ENCODE measurements around the gene FASN. TPM values are rescaled to one million over a fixed set of nuclear protein-coding genes. Genes with fewer than 3 reads are reported as not detected.
"Not testable (repeated sequence)": the region's sequence is repeated elsewhere in the genome, so short reads cannot be mapped to it uniquely, and the experiment has no call there.

The FASN gene
- total and polyA plus RNA-seq, 2 of the 4 experiments (the other 2 are of a cell fraction) = 12.4 to 56.0 TPM

- CTCF ChIA-PET; H4K5ac ChIP-seq (ENCODE audit: low read depth, low read length): not testable (repeated sequence)
- H2BK5ac ChIP-seq (ENCODE audit: low read depth, low read length, poor library complexity, severe bottlenecking) = peak overlapping the region; percentile 52
Observed at GRCh38 chr17:82133166-82133953, 35.3 kb upstream of the FASN start.

More at GRCh38 chr17:82133166-82133953, 35.3 kb upstream of the FASN start:
- H3K4me3 ChIP-seq (ENCODE audit: insufficient read depth, low read depth, low read length); in situ Hi-C loops (cut with MboI; ENCODE audit: low sequenced_read_pairs); H3K79me1 ChIP-seq (ENCODE audit: low read depth in 1 of 2, low read length in 2 of 2); H3K56ac ChIP-seq (ENCODE audit: extremely low read depth, insufficient read depth, low read length); H3K9me3 ChIP-seq (ENCODE audit: control insufficient read depth, insufficient read depth, low read length); H3K9ac ChIP-seq (ENCODE audit: low read depth, low read length); H3K36me3 ChIP-seq (ENCODE audit: control insufficient read depth, insufficient read depth, low read length); H2AFZ ChIP-seq (replicated peaks; ENCODE audit: low read length, poor library complexity); dilution Hi-C loops (cut with HindIII; ENCODE audit: low sequenced_read_pairs, unreplicated experiment); H3K4me1 ChIP-seq (ENCODE audit: control insufficient read depth, insufficient read depth, low read length); H4K20me1 ChIP-seq (ENCODE audit: insufficient read depth, low read length); H3K27me3 ChIP-seq (ENCODE audit: control insufficient read depth, insufficient read depth, low read length); H2AK9ac ChIP-seq (replicated peaks; ENCODE audit: low read depth, low read length, poor library complexity); H3K4me2 ChIP-seq (ENCODE audit: low read depth, low read length); intact Hi-C loops (cut with micrococcal nuclease); BruUV-seq (replicated peaks); H3K23ac ChIP-seq (ENCODE audit: low read depth, low read length); H3K9me1 ChIP-seq (ENCODE audit: insufficient read depth, low read length); POLR2A ChIA-PET (ENCODE audit: unreplicated experiment); H4K91ac ChIP-seq (ENCODE audit: insufficient read depth, low read depth, low read length): not testable (repeated sequence)
- Histone ChIP-seq H2BK120ac (ENCODE audit: low read depth, low read length) (peak overlapping the region; percentile 72; the same call in 1 of the 2 replicates), H3K14ac (replicated peaks; ENCODE audit: low read depth, low read length) (peak overlapping the region; percentile 41; the same call in 1 of the 2 replicates), H4K8ac (ENCODE audit: low read depth in 2 of 2, low read length in 2 of 2) (peak overlapping the region in 1 of 2 experiments; percentile 65; a peak in 2 of 4 replicates), H2BK20ac (ENCODE audit: low read depth, low read length) (peak overlapping the region; percentile 61; the same call in 1 of the 2 replicates), H2BK15ac (ENCODE audit: low read depth, low read length) (peak overlapping the region; percentile 53; the same call in 1 of the 3 replicates), H3K18ac (ENCODE audit: low read depth, low read length) (peak overlapping the region; percentile 64; the same call in 1 of the 2 replicates), H3K4ac (ENCODE audit: low read depth, low read length) (peak overlapping the region; percentile 65; the same call in 1 of the 2 replicates), H3K27ac (ENCODE audit: insufficient read depth, low read length) (peak overlapping the region; percentile 43; the same call in 1 of the 2 replicates), H2AK5ac (ENCODE audit: low read depth, low read length) (peak overlapping the region; percentile 59; the same call in 1 of the 2 replicates)
- ATAC-seq (ENCODE audit: low read depth) (peak; percentile 88), DNase-seq (peak; percentile 51)
- WGBS, 2 experiments (ENCODE audit: extremely low coverage in 2 of 2, insufficient read length in 1 of 2) = no CpG with 5 or more reads among the region's 8 CpGs
- peak; percentile 61 for TF ChIP-seq MAFK (IDR thresholded peaks at IDR 0.05; ENCODE audit: low read depth, low read length)
- peak; percentile 22; the same call in 1 of the 2 replicates for TF ChIP-seq NFE2L2 (IDR thresholded peaks at IDR 0.05; ENCODE audit: low read depth, low read length)
- peak; percentile 71 for TF ChIP-seq CEBPB (IDR thresholded peaks at IDR 0.05; ENCODE audit: low read depth, low read length)
